GM19193 (cell line): ENCODE measurements around the gene SLC24A3.

Experiments
- POLR2A ChIP-seq: IDR thresholded peaks from 4 replicates; pipeline ENCODE4 v1.6.1; 2011; ENCODE audit not compliant: insufficient read depth, insufficient read length; ENCODE audit errors: extremely low read depth

SLC24A3 gene

DNA sequence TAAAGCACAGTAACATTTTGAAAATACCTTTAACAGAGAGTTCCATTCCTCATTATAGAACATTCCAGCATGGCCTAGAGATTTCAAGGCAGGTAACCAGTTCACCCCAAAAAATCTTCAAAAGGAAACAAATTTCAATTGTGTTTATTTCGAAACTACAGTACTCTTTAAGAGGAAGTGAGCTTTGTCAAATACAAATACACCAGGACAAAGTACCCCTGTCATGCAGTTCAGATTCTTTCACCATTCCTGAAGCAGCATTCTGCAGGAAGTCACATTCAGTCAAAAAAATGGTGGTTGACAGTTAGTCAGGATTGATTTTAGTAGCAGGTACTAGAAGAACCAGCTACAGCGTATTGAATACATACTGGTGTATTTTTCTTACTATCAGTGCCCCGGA lies 456.0 kb downstream of the SLC24A3 start:
- no peak for TF ChIP-seq POLR2A

DNA sequence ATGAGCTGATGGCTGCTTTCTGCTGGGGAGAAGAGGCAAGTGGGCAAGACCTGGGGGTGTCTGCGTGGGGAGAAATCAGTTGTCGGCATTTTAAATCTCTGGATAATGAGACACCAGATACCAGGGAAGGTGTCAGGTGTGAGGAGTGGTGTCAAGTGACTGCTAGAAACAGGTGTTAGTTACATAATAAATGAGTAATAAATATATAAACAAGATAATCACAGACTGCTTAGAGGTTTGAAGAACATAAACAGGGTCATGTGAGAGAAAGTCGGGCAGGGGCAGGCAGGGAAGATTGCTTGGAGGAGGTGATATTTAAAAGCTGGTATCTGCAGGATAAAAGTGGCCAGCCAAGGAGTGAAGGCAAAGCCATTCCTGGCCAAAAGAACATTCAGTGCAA lies 458.4 kb downstream of the SLC24A3 start:
- TF ChIP-seq POLR2A: no peak

- no peak for TF ChIP-seq POLR2A
These were observed 458.9 kb downstream of the SLC24A3 start for GRCh38 chr20:19671374-19671773.

GRCh38 chr20:19672498-19672897 lies 460.1 kb downstream of the SLC24A3 start:
- no peak for TF ChIP-seq POLR2A

GRCh38 chr20:19673575-19673974 lies 461.1 kb downstream of the SLC24A3 start:
- TF ChIP-seq POLR2A: no peak

DNA sequence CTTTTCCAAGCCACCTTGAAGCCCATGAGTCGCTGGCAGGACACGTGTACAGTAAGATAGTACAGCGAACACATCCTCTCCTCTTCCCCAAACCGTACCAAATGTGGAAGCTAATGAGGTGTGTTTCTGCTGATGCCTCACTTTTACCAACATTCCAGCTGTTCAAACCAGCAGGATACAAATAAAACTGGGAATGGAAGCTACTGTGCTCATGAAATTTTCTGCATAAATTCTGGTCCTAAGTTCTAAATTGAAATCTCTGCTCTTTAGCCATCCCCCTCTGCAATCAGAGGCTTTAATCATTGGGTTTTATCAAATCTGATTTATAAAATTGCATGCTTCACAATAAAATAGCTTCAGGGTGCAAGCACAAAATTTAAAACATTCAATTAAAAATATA lies 463.8 kb downstream of the SLC24A3 start:
- TF ChIP-seq POLR2A: no peak

GRCh38 chr20:19677336-19677735 lies 464.9 kb downstream of the SLC24A3 start:
- TF ChIP-seq POLR2A: no peak

DNA sequence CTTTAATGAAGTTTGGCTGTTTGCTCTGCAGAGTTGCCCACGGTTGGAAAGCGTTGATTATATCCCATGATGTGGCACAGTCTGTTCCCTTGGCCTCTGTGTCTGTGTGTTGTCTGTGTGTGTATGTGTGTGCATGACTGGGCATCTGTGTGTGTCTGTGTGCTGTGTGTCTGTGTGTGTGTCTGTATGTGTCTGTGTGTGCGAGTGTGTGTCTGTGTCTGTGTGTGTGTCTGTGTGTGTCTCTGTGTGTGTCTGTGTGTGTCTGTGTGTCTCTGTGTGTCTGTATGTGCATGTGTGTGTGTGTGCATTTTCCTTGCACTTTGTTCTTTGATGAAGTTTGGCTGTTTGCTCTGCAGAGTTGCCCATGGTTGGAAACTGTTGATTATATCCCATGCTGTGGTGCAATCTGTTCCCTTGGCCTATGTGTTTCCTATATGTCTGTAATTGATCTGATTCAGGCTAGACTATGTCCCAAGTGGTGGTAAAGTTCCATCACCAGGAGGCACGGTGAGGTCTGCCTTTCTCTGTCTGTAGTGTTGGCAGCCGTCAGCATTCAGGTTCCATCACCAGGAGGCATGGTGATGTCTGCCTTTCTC lies 467.6 kb downstream of the SLC24A3 start:
- TF ChIP-seq POLR2A: no peak

DNA sequence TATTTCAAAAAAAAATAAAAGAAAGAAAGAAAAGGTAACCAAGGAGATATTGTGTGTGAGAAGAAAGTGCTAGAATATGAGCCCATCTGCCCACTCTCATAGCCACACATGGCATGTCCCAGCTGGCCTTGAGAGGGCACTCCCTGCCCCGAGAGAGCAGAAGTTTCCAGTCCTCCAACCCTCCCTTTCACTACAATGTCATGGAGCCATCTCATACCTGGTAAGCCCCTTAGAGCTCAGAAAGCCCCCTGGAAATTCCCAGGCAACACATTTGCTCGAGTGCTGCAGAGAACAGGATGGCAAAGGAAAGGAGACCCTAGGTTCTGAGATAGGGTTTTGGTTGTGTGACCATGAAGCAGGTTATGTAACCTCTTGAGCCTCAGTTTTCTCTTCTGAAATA lies 469.8 kb downstream of the SLC24A3 start:
- TF ChIP-seq POLR2A: no peak

- no peak for TF ChIP-seq POLR2A
These were observed 470.7 kb downstream of the SLC24A3 start for GRCh38 chr20:19683188-19683587.

DNA sequence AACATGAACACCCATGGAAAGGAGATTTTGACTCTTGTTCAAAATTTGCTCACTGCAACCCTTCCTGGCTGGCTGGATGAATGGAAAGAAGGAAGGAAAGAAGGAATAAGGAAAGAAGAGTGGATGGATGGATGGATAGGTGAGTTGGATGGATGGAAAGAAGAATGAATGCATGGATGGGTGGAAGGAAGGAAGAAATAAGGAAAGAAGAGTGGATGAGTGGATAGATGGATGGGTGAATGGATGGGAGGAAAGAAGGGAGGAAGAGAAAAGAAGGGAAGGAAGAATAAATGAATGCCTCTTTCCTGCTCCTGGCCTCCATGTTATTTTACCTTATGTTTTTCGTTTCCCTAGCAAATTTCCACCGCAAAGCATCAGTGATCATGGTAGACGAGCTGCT lies 471.4 kb downstream of the SLC24A3 start:
- no peak for TF ChIP-seq POLR2A

- no peak for TF ChIP-seq POLR2A
These were observed 475.8 kb downstream of the SLC24A3 start for GRCh38 chr20:19688031-19688806.

DNA sequence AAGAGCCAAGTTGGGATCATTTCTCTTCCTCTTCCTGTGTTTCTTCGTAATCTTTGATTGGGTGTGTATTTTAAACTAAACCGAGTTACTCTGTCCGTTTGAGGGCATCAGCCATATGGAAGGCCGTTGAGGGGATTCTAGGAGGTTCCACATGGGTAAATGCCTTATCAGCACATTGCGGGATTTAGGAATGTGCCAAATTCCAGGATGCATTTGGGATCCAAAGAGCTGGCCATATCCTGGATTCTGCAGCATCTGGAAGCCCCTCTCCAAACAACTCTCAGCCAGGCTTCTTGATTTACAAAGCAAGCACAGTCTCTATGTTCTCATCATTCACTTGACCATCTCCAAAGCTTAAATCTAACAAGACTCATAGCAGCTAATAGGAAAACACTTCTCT lies 478.0 kb downstream of the SLC24A3 start:
- no peak for TF ChIP-seq POLR2A

DNA sequence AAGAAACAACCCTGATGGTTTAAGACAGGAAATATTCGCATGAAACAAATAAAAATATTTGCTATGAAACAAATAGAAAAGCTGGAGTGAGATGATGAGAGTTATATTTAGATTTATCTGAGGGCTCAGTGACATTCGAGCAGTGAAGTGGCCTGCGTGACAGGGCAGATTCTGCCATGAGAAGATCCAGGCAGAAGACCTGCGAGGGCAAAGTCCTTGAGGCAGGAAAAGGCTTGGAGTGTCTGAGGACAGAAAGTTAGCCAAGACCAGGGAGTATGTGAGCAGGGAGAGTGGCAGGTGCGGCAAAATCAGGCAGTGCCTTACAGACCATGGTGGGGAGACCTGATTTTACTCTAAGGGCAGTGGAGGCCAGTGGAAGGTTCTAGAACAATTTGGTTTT lies 478.7 kb downstream of the SLC24A3 start:
- no peak for TF ChIP-seq POLR2A

DNA sequence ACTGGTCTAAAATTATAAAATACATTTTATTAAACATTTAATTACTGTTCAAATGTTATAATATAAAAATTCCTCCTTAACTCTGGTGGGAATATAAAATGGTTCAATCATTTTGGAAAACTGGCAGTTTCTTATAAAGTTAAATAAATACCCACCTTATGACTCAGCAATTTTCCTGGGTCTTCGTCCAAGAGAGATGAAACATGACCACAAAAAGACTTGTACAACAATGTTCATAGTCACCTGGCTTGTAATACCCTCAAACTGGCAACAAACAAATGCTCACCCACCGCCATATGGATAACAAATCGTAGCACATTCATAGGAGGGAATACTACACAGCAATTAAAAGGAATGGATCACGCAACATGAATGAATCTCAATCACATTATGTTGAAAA lies 479.7 kb downstream of the SLC24A3 start:
- TF ChIP-seq POLR2A: no peak

- no peak for TF ChIP-seq POLR2A
These were observed 480.3 kb downstream of the SLC24A3 start for GRCh38 chr20:19692685-19693119.
